DND-41 (cell line): ENCODE data around the gene ABHD5.

Source experiments
- CTCF ChIP-seq: IDR thresholded peaks from 2 replicates; pipeline ENCODE4 v1.5.1; 2012; ENCODE audit warnings: borderline replicate concordance, low read length, moderate library complexity, mild to moderate bottlenecking; ENCODE audit not compliant: poor library complexity, severe bottlenecking; ENCODE audit errors: extremely low read depth
- EZH2 ChIP-seq: IDR thresholded peaks from 3 replicates; pipeline ENCODE4 v1.6.1; 2012; ENCODE audit warnings: borderline replicate concordance, low read depth, mild to moderate bottlenecking, moderate library complexity, low read length, inconsistent platforms; ENCODE audit not compliant: severe bottlenecking

GRCh38 chr3:43769097-43769884, 78.6 kb downstream of the ABHD5 start:
- peak; percentile 96 for TF ChIP-seq CTCF
- no peak for TF ChIP-seq EZH2
